Measurements from ENCODE around the gene OLFML3.

The OLFML3 gene

DNA sequence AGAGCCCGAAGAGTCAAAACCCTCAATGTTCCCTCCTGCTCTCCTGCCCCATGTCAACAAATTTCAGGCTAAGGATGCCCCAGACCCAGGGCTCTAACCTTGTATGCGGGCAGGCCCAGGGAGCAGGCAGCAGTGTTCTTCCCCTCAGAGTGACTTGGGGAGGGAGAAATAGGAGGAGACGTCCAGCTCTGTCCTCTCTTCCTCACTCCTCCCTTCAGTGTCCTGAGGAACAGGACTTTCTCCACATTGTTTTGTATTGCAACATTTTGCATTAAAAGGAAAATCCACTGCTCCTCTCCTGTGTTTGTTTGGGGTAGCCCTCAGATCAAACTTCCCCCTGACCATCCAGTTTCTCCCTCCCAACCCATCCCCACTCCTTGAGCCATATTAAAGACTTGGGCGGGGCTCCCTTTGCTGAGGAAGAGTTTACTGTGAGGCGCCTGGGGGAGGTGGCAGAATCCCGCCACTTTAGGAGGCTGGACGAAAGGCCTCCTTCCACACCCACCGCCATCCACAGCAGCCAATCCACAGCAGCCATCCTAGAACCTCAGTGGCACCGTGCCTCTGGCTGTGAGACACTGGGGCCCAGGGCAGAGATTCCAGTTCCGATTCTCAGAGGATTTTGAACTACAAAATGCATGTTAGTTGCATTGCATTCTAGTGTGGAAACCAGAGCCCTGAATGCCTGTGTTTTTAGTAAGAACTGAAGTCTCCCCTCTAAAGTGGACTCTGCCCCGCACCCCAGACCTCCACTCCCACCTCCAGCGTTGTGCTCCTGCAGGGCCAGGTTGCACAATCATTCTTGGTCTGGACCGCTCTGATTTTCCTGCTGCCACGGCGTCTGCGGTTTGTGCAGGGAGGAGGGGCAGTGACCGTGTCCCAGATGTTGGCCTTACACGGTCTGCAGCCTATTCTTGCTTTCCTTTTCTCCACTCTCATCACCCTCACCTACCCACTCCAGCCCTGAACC lies 3.0 kb downstream of the OLFML3 start:
- peak overlapping the region; percentile 32 for H3K4me3 ChIP-seq (ENCODE audit: control insufficient read depth, low read depth, low read length)
- TF ChIP-seq, protein P1, sequence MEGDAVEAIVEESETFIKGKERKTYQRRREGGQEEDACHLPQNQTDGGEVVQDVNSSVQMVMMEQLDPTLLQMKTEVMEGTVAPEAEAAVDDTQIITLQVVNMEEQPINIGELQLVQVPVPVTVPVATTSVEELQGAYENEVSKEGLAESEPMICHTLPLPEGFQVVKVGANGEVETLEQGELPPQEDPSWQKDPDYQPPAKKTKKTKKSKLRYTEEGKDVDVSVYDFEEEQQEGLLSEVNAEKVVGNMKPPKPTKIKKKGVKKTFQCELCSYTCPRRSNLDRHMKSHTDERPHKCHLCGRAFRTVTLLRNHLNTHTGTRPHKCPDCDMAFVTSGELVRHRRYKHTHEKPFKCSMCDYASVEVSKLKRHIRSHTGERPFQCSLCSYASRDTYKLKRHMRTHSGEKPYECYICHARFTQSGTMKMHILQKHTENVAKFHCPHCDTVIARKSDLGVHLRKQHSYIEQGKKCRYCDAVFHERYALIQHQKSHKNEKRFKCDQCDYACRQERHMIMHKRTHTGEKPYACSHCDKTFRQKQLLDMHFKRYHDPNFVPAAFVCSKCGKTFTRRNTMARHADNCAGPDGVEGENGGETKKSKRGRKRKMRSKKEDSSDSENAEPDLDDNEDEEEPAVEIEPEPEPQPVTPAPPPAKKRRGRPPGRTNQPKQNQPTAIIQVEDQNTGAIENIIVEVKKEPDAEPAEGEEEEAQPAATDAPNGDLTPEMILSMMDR (conservative IDR thresholded peaks at IDR 0.05; ENCODE audit: control insufficient read depth, insufficient read depth, low read depth, low read length): no peak
- peak; percentile 90 for DNase-seq (ENCODE audit: low read depth)

DNA sequence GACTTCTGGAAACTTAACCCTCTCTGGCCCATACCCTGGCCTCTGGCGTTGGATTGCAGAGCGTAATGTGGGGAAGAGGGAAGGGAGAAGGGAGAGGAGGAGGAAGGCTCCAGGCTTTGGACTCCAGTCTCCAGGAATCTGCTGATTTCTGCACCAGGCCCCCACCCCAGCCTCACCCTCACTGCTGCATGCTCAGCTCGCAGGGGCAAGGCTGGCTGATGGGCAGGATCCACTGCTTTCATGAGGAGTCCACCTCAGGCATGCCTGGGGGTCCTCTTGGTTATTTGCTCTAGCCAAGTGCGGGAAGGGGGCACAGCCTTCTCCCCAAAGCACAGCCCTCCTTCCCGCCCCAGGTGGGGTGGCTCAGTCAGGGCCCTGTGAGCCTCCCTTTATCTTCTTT lies 3.7 kb downstream of the OLFML3 start:
- H3K4me3 ChIP-seq (ENCODE audit: control insufficient read depth, low read depth, low read length): peak overlapping the region; percentile 32
- TF ChIP-seq, protein P1 (conservative IDR thresholded peaks at IDR 0.05; ENCODE audit: control insufficient read depth, insufficient read depth, low read depth, low read length): no peak
- no peak for DNase-seq (ENCODE audit: low read depth)

GRCh38 chr1:113983391-113983790 lies 4.1 kb downstream of the OLFML3 start:
- no peak for DNase-seq (ENCODE audit: low read depth)
- TF ChIP-seq, protein P1 (conservative IDR thresholded peaks at IDR 0.05; ENCODE audit: control insufficient read depth, insufficient read depth, low read depth, low read length): no peak
- H3K4me3 ChIP-seq (ENCODE audit: control insufficient read depth, low read depth, low read length): no peak overlapping the region

GRCh38 chr1:113983826-113984225 lies 4.6 kb downstream of the OLFML3 start:
- TF ChIP-seq, protein P1 (conservative IDR thresholded peaks at IDR 0.05; ENCODE audit: control insufficient read depth, insufficient read depth, low read depth, low read length): no peak
- DNase-seq (ENCODE audit: low read depth): no peak

GRCh38 chr1:113984710-113985109 lies 5.4 kb downstream of the OLFML3 start:
- TF ChIP-seq, protein P1 (conservative IDR thresholded peaks at IDR 0.05; ENCODE audit: control insufficient read depth, insufficient read depth, low read depth, low read length): no peak
- no peak for DNase-seq (ENCODE audit: low read depth)
- H3K4me3 ChIP-seq (ENCODE audit: control insufficient read depth, low read depth, low read length): no peak overlapping the region

More at GRCh38 chr1:113983826-113984225, 4.6 kb downstream of the OLFML3 start:
- H3K4me3 ChIP-seq (ENCODE audit: control insufficient read depth, low read depth, low read length): no peak overlapping the region

DNA sequence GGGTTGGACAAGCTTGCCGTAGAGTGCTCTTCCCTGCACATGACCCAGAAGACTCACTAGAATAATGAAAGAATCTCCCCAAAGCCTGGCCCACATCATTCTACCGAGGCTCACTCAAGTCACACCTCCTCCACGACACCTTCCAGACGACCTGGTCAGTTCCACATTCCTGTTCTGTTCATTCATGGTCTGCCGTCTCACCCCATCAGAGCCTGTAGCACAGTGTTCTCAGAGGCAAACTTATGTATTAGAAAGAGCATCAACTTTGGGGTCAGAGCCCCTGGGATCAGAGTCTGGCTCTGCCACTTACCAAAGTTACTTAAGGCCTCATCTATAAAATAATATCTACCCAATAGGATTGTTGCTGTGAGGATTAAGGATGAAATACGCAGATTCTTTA lies 7.5 kb downstream of the OLFML3 start:
- TF ChIP-seq, protein P1 (conservative IDR thresholded peaks at IDR 0.05; ENCODE audit: control insufficient read depth, insufficient read depth, low read depth, low read length): no peak
- no peak for DNase-seq (ENCODE audit: low read depth)
- H3K4me3 ChIP-seq (ENCODE audit: control insufficient read depth, low read depth, low read length): no peak overlapping the region

All from fibroblast of mammary gland (primary cell).